Mesenchymal stem cell (in vitro differentiated cells and primary cell): ENCODE data around the gene JMJD4. TPM values are rescaled to one million over a fixed set of nuclear protein-coding genes. Genes with fewer than 3 reads are reported as not detected.
A peak's percentile ranks its signal among the peaks of the same experiment; 100 is the strongest.

ENCODE experiments used
- DNase-seq: peaks from one replicate; pipeline ENCODE4 v3.0.0-alpha.2; 2013
- H2AFZ ChIP-seq: one replicate; pipeline ENCODE4 v1.6.1; 2013; ENCODE audit warnings: low read depth, mild to moderate bottlenecking, control low read depth, inconsistent platforms, low read length, moderate library complexity
- H2AK5ac ChIP-seq: 2 replicates; pipeline ENCODE4 v1.6.1; 2013; ENCODE audit warnings: low read length, moderate library complexity, mild to moderate bottlenecking, inconsistent platforms; ENCODE audit not compliant: severe bottlenecking
- H2BK120ac ChIP-seq: one replicate; pipeline ENCODE4 v1.6.1; 2013; ENCODE audit warnings: low read depth, mild to moderate bottlenecking, inconsistent platforms, low read length, moderate library complexity
- H2BK12ac ChIP-seq, 2 experiments: one replicate each; pipeline ENCODE4 v1.6.1; 2013; ENCODE audit warnings: inconsistent platforms in 2 of 2, low read length in 2 of 2, mild to moderate bottlenecking in 2 of 2, moderate library complexity in 2 of 2, control low read depth in 1 of 2
- H2BK15ac ChIP-seq: one replicate; pipeline ENCODE4 v1.6.1; 2013; ENCODE audit warnings: mild to moderate bottlenecking, low read depth, inconsistent platforms; ENCODE audit not compliant: poor library complexity, severe bottlenecking
- H2BK5ac ChIP-seq: 2 replicates; pipeline ENCODE4 v1.6.1; 2013; ENCODE audit warnings: low read depth, mild to moderate bottlenecking, low read length, control low read depth, inconsistent platforms; ENCODE audit not compliant: poor library complexity, severe bottlenecking
- H3K14ac ChIP-seq, 2 experiments: one replicate each; pipeline ENCODE4 v1.6.1; 2013; ENCODE audit warnings: inconsistent platforms in 2 of 2, low read length in 2 of 2, control low read depth in 1 of 2, mild to moderate bottlenecking in 1 of 2, moderate library complexity in 1 of 2
- H3K18ac ChIP-seq, 2 experiments: one replicate each; pipeline ENCODE4 v1.6.1; 2013; ENCODE audit warnings: inconsistent platforms in 2 of 2, low read length in 2 of 2, control low read depth in 1 of 2, low read depth in 1 of 2, mild to moderate bottlenecking in 1 of 2
- H3K23ac ChIP-seq, 2 experiments: one replicate each; pipeline ENCODE4 v1.6.1; 2013; ENCODE audit warnings: inconsistent platforms in 2 of 2, low read length in 2 of 2, mild to moderate bottlenecking in 2 of 2, moderate library complexity in 2 of 2, control low read depth in 1 of 2
- H3K27ac ChIP-seq: 2 replicates; pipeline ENCODE4 v1.5.1; 2013; ENCODE audit warnings: mild to moderate bottlenecking, moderate library complexity, low read length, control low read depth, inconsistent platforms; ENCODE audit not compliant: poor library complexity, severe bottlenecking
- H3K27me3 ChIP-seq, 2 experiments: 2 replicates each; pipeline versions ENCODE4 v1.6.1 to v1.7.0; 2013; ENCODE audit warnings: low read length in 2 of 2, mild to moderate bottlenecking in 2 of 2, moderate library complexity in 2 of 2, control low read depth in 1 of 2, inconsistent platforms in 1 of 2; ENCODE audit not compliant: control insufficient read depth in 1 of 2, insufficient read depth in 1 of 2
- H3K36me3 ChIP-seq, 2 experiments: 2 replicates each; pipeline versions ENCODE4 v1.6.1 to v1.7.0; 2013; ENCODE audit warnings: low read length in 2 of 2, control low read depth in 1 of 2, inconsistent platforms in 1 of 2, low read depth in 1 of 2, mild to moderate bottlenecking in 1 of 2; ENCODE audit not compliant: insufficient read depth in 2 of 2, control insufficient read depth in 1 of 2
- H3K4ac ChIP-seq, 2 experiments: one replicate each; pipeline ENCODE4 v1.6.1; 2013; ENCODE audit warnings: inconsistent platforms in 2 of 2, low read length in 2 of 2, mild to moderate bottlenecking in 2 of 2, moderate library complexity in 2 of 2, control low read depth in 1 of 2, low read depth in 1 of 2
- H3K4me1 ChIP-seq: 2 replicates; pipeline ENCODE4 v1.6.1; 2013; ENCODE audit warnings: low read depth, low read length, control low read depth; ENCODE audit not compliant: control insufficient read depth, insufficient read depth
- H3K4me2 ChIP-seq: 2 replicates; pipeline ENCODE4 v1.6.1; 2013; ENCODE audit warnings: low read length, mild to moderate bottlenecking, inconsistent platforms; ENCODE audit not compliant: poor library complexity, severe bottlenecking
- H3K4me3 ChIP-seq, 2 experiments: 2 replicates each; pipeline versions ENCODE4 v1.5.1 to v1.7.0; 2013; ENCODE audit warnings: low read length in 2 of 2, mild to moderate bottlenecking in 2 of 2, control low read depth in 1 of 2, low read depth in 1 of 2; ENCODE audit not compliant: insufficient read depth in 1 of 2
- H3K79me1 ChIP-seq: replicated peaks from 2 replicates; pipeline ENCODE4 v1.6.1; 2013; ENCODE audit warnings: mild to moderate bottlenecking, control low read depth, low read length, inconsistent platforms; ENCODE audit not compliant: poor library complexity, severe bottlenecking
- H3K9ac ChIP-seq: 2 replicates; pipeline ENCODE4 v1.7.0; 2013; ENCODE audit warnings: mild to moderate bottlenecking, low read length, moderate library complexity
- H3K9me3 ChIP-seq: 2 replicates; pipeline ENCODE4 v1.7.0; 2013; ENCODE audit warnings: mild to moderate bottlenecking, low read length; ENCODE audit not compliant: control insufficient read depth
- H4K8ac ChIP-seq: one replicate; pipeline ENCODE4 v1.6.1; 2013; ENCODE audit warnings: inconsistent platforms, mild to moderate bottlenecking, low read length, moderate library complexity
- H4K91ac ChIP-seq: one replicate; pipeline ENCODE4 v1.6.1; 2013; ENCODE audit warnings: mild to moderate bottlenecking, low read length, inconsistent platforms
- WGBS: methylation state at CpG from one replicate; pipeline ENCODE4 v1.1.7; 2013; ENCODE audit warnings: mixed read lengths; 5-methylcytosine and 5-hydroxymethylcytosine counted together
- polyA plus RNA-seq, 2 experiments: library from polyadenylated mRNA; stranded (reverse); fragments of 200-250 nt; gene quantifications; one replicate each; pipeline ENCODE4 v1.2.3, GENCODE V29; 2013

JMJD4 gene, protein sequence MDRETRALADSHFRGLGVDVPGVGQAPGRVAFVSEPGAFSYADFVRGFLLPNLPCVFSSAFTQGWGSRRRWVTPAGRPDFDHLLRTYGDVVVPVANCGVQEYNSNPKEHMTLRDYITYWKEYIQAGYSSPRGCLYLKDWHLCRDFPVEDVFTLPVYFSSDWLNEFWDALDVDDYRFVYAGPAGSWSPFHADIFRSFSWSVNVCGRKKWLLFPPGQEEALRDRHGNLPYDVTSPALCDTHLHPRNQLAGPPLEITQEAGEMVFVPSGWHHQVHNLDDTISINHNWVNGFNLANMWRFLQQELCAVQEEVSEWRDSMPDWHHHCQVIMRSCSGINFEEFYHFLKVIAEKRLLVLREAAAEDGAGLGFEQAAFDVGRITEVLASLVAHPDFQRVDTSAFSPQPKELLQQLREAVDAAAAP
- 9.8 TPM for polyA plus RNA-seq (2013, experiment 1 of 2)
- 10.1 TPM for polyA plus RNA-seq (2013, experiment 2 of 2)

DNA sequence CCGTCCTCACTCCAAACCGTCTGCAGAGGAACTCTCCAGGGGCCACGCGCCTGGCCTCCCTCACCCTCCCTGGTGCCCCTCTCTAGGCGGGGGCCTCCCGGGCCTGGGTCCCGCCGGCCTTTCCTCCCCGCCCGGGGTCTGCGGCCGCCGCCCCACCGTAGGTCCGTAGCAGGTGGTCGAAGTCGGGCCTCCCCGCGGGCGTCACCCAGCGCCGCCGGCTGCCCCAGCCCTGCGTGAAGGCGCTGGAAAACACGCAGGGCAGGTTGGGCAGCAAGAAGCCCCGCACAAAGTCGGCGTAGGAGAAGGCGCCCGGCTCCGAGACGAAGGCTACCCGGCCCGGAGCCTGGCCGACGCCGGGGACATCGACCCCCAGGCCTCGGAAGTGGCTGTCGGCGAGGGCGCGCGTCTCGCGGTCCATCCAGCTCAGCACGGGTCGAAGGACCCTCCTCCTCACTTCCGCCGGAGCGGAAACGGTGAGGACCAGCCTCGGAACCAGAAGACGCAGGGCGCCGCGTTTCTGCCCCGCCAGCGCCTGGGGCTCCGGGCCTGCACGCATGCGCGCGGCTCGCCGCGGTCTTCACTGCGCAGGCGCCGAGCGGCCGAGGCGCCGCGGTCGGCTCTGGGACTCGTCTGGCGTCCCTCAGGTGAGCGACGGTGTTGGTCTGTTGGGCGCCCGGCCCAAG is at the start of gene JMJD4, which contains the start of gene SNAP47:
TSS of gene JMJD4 (minus strand) at position 447 of the 683 bp plus-strand sequence. CDS start at position 418, 29 bp downstream.
TSS of gene SNAP47 (plus strand) at position 580 of the 683 bp plus-strand sequence. CDS start 12,302 bp downstream, outside the sequence.
- Histone ChIP-seq H2AK5ac (no peak within 1 kb of the TSS), H3K4me1 (peaks cover 41% of the 10 kb centered on the region), H4K91ac (peak within 1 kb of the TSS; percentile 83), H2BK5ac (peak within 1 kb of the TSS; percentile 39), H3K23ac (peak within 1 kb of the TSS in 1 of 2 experiments; percentile 91), H3K36me3 (peaks cover 36 to 45% of the 10 kb centered on the region in 2 experiments), H2BK120ac (peak within 1 kb of the TSS; percentile 24), H4K8ac (peak within 1 kb of the TSS; percentile 89), H3K9me3 (no peaks in the 10 kb centered on the region), H2BK12ac (peak within 1 kb of the TSS in 1 of 2 experiments; percentile 47), H3K4me2 (peak within 1 kb of the TSS; percentile 98), H3K14ac (peak within 1 kb of the TSS in 1 of 2 experiments; percentile 85), H3K4ac (peak within 1 kb of the TSS; percentile 38 to 89), H2AFZ (peak within 1 kb of the TSS; percentile 64), H3K9ac (peak within 1 kb of the TSS; percentile 94), H3K4me3 (peak within 1 kb of the TSS; percentile 87 to 97), H3K18ac (peak within 1 kb of the TSS; percentile 68 to 86), H3K27me3 (no peaks in the 10 kb centered on the region), H2BK15ac (peak within 1 kb of the TSS; percentile 39), H3K79me1 (peaks cover 61% of the 10 kb centered on the region), H3K27ac (no peak within 1 kb of the TSS)
- peak; percentile 91 for DNase-seq
- WGBS = under 1% methylated on average over 82 of the region's 83 CpGs

DNA sequence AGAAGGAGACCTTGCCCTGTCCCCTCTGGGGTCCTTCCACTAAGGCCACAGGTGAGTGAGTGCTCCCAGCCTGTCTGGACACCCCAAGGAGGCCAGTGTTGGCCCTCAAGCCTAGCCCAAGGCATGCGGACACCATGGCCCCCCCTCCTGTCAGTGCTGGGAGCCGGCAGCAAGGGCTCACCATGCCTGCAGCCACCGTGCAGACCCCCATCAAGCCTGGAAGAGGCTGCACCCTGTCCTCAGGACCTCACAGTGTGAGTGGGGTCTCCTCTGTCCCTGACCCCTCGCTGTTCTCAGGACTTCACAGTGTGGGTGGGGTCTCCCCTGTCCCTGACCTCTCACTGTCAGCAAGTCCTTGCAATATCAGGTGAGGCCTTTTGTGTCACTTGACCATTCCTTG is 47.1 kb upstream of the JMJD4 start:
- Histone ChIP-seq H3K14ac (no peak overlapping the region), H2BK15ac (no peak overlapping the region), H3K4me3 (no peak overlapping the region), H2BK120ac (no peak overlapping the region), H2AFZ (no peak overlapping the region), H3K36me3 (peaks cover 6 to 31% of the 10 kb centered on the region in 2 experiments), H3K79me1 (peaks cover 10% of the 10 kb centered on the region), H3K9ac (no peak overlapping the region), H3K23ac (no peak overlapping the region), H4K91ac (no peak overlapping the region), H3K9me3 (no peaks in the 10 kb centered on the region), H4K8ac (no peak overlapping the region), H2AK5ac (no peak overlapping the region), H3K4me2 (no peak overlapping the region), H3K4ac (no peak overlapping the region), H3K4me1 (peaks cover 27% of the 10 kb centered on the region), H3K27me3 (peaks cover 0 to 18% of the 10 kb centered on the region in 2 experiments), H3K18ac (no peak overlapping the region), H2BK12ac (no peak overlapping the region), H2BK5ac (no peak overlapping the region), H3K27ac (no peak overlapping the region)
- WGBS = 97% methylated on average over 4 of the region's 4 CpGs
- DNase-seq = no peak

DNA sequence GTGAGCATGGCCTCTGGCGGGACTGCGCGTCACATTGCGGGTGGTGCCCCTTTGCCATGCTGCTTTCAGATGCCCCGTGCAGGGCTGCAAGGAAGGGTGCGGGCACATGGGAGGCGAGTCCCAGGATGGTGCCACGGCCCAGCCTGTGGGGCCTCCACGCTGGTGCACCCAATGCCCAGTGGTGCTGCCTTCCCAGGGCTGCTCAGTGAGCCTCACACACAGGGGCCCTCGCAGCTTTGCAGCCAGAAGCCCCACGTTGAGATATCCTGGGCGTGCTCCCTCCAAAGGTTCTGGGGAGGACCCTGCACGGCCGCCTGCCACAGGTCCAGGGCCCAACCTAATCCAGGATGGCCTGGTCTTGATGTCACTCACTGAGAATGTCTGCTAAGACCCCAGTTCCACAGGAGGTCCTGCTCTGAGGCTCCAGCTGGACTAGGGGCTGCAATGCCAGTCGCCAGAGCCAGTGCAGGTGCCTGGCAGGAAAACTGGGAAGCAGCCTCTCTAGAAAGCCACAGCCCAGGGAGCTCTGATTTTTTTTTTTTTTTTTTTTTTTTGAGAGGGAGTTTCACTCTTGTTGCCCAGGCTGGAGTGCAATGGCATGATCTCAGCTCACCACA is 46.3 kb upstream of the JMJD4 start:
- Histone ChIP-seq H3K4me1 (peaks cover 25% of the 10 kb centered on the region), H2BK5ac (no peak overlapping the region), H3K9ac (no peak overlapping the region), H3K27ac (no peak overlapping the region), H2BK15ac (no peak overlapping the region), H3K4me2 (no peak overlapping the region), H3K4me3 (no peak overlapping the region), H3K9me3 (no peaks in the 10 kb centered on the region), H2BK120ac (no peak overlapping the region), H4K8ac (no peak overlapping the region), H3K4ac (no peak overlapping the region), H3K36me3 (peaks cover 8 to 33% of the 10 kb centered on the region in 2 experiments), H4K91ac (no peak overlapping the region), H2BK12ac (no peak overlapping the region), H3K23ac (no peak overlapping the region), H2AFZ (no peak overlapping the region), H3K27me3 (peaks cover 0 to 10% of the 10 kb centered on the region in 2 experiments), H3K18ac (no peak overlapping the region), H2AK5ac (no peak overlapping the region), H3K79me1 (peaks cover 11% of the 10 kb centered on the region), H3K14ac (no peak overlapping the region)
- no peak for DNase-seq
- 96% methylated on average over 15 of the region's 15 CpGs for WGBS
